H9 (cell line): ENCODE results near the gene ERAP2. TPM values are rescaled to one million over a fixed set of nuclear protein-coding genes. Genes with fewer than 3 reads are reported as not detected.

ENCODE experiments used
- DNase-seq: peaks from one replicate; pipeline ENCODE4 v3.0.0-alpha.2; 2017
- H2AFZ ChIP-seq: one replicate; pipeline ENCODE4 v1.6.1; 2013; ENCODE audit warnings: mild to moderate bottlenecking, low read length, control low read depth, moderate library complexity
- H2AK5ac ChIP-seq: 2 replicates; pipeline ENCODE4 v1.6.1; 2013; ENCODE audit warnings: low read length, control low read depth, mixed read lengths; ENCODE audit not compliant: insufficient read length
- H2BK120ac ChIP-seq: one replicate; pipeline ENCODE4 v1.6.1; 2013; ENCODE audit warnings: low read depth, mild to moderate bottlenecking, low read length, control low read depth, inconsistent platforms; ENCODE audit not compliant: poor library complexity, severe bottlenecking
- H2BK12ac ChIP-seq: 2 replicates; pipeline ENCODE4 v1.6.1; 2013; ENCODE audit warnings: low read length, control low read depth, mixed read lengths, low read depth; ENCODE audit not compliant: insufficient read length
- H2BK15ac ChIP-seq: 2 replicates; pipeline ENCODE4 v1.6.1; 2013; ENCODE audit warnings: low read depth, low read length, control low read depth
- H2BK20ac ChIP-seq: one replicate; pipeline ENCODE4 v1.6.1; 2013; ENCODE audit warnings: low read depth, mild to moderate bottlenecking, low read length, control low read depth, inconsistent platforms; ENCODE audit not compliant: poor library complexity, severe bottlenecking
- H2BK5ac ChIP-seq: 2 replicates; pipeline ENCODE4 v1.6.1; 2013; ENCODE audit warnings: low read length, control low read depth, mixed read lengths; ENCODE audit not compliant: insufficient read length
- H3K14ac ChIP-seq: 2 replicates; pipeline ENCODE4 v1.6.1; 2013; ENCODE audit warnings: low read length, control low read depth; ENCODE audit not compliant: insufficient read depth
- H3K18ac ChIP-seq: 2 replicates; pipeline ENCODE4 v1.6.1; 2013; ENCODE audit warnings: low read depth, mild to moderate bottlenecking, mixed read lengths, low read length, control low read depth; ENCODE audit not compliant: insufficient read length
- H3K23ac ChIP-seq: 2 replicates; pipeline ENCODE4 v1.6.1; 2013; ENCODE audit warnings: low read length, control low read depth, mixed read lengths, low read depth; ENCODE audit not compliant: insufficient read length
- H3K23me2 ChIP-seq: 2 replicates; pipeline ENCODE4 v1.6.1; 2013; ENCODE audit warnings: low read depth, mild to moderate bottlenecking, mixed read lengths, low read length, control low read depth; ENCODE audit not compliant: insufficient read length, poor library complexity, severe bottlenecking
- H3K27ac ChIP-seq: 2 replicates; pipeline ENCODE4 v1.5.1; 2013; ENCODE audit warnings: low read length, control low read depth, mixed read lengths, low read depth; ENCODE audit not compliant: insufficient read length
- H3K27me3 ChIP-seq: 2 replicates; pipeline ENCODE4 v1.6.1; 2013; ENCODE audit warnings: low read length, control low read depth, inconsistent platforms; ENCODE audit not compliant: insufficient read depth
- H3K4ac ChIP-seq: 2 replicates; pipeline ENCODE4 v1.6.1; 2013; ENCODE audit warnings: low read depth, mild to moderate bottlenecking, control low read depth, inconsistent platforms, low read length, moderate library complexity
- H3K4me1 ChIP-seq: 2 replicates; pipeline ENCODE4 v1.6.1; 2013; ENCODE audit warnings: low read length, control low read depth, inconsistent platforms; ENCODE audit not compliant: insufficient read depth
- H3K4me2 ChIP-seq: 2 replicates; pipeline ENCODE4 v1.6.1; 2013; ENCODE audit warnings: low read length, control low read depth, mixed read lengths; ENCODE audit not compliant: insufficient read length, insufficient read depth
- H3K56ac ChIP-seq: 2 replicates; pipeline ENCODE4 v1.6.1; 2013; ENCODE audit warnings: low read depth, mild to moderate bottlenecking, mixed read lengths, low read length, control low read depth; ENCODE audit not compliant: insufficient read length
- H3K79me1 ChIP-seq: 2 replicates; pipeline ENCODE4 v1.6.1; 2013; ENCODE audit warnings: low read depth, mild to moderate bottlenecking, moderate library complexity, low read length, control low read depth, inconsistent platforms; ENCODE audit not compliant: insufficient read depth, poor library complexity, severe bottlenecking
- H3K79me2 ChIP-seq: 2 replicates; pipeline ENCODE4 v1.6.1; 2013; ENCODE audit warnings: low read length, control low read depth, inconsistent platforms; ENCODE audit not compliant: insufficient read depth
- H3K9ac ChIP-seq: 2 replicates; pipeline ENCODE4 v1.6.1; 2013; ENCODE audit warnings: low read length, control low read depth, mixed read lengths; ENCODE audit not compliant: insufficient read length; ENCODE audit errors: extremely low read depth
- H3K9me3 ChIP-seq: one replicate; pipeline ENCODE4 v1.6.1; 2013; ENCODE audit warnings: low read depth, low read length, inconsistent platforms; ENCODE audit not compliant: control insufficient read depth
- H3T11ph ChIP-seq: one replicate; pipeline ENCODE4 v1.6.1; 2013; ENCODE audit warnings: mild to moderate bottlenecking, low read length, control low read depth, inconsistent platforms
- H4K20me1 ChIP-seq: one replicate; pipeline ENCODE4 v1.6.1; 2013; ENCODE audit not compliant: control insufficient read depth, insufficient read length, insufficient read depth
- H4K5ac ChIP-seq: 2 replicates; pipeline ENCODE4 v1.6.1; 2013; ENCODE audit warnings: low read depth, mild to moderate bottlenecking, mixed read lengths, low read length, control low read depth; ENCODE audit not compliant: insufficient read length
- H4K8ac ChIP-seq: replicated peaks from 2 replicates; pipeline ENCODE4 v1.6.1; 2013; ENCODE audit warnings: low read length, control low read depth, mixed read lengths, low read depth; ENCODE audit not compliant: insufficient read length
- H4K91ac ChIP-seq: 2 replicates; pipeline ENCODE4 v1.6.1; 2013; ENCODE audit warnings: low read depth, mild to moderate bottlenecking, moderate library complexity, mixed read lengths, low read length, control low read depth; ENCODE audit not compliant: insufficient read length
- H3K27ac Mint-ChIP-seq, 3 experiments: 2 replicates in 2 of 3; 3 replicates in 1 of 3; pipeline ENCODE4 v1.8.0; 2020 to 2021; ENCODE audit warnings: mixed read lengths in 3 of 3, mild to moderate bottlenecking in 1 of 3, moderate library complexity in 1 of 3
- H3K27me3 Mint-ChIP-seq: 2 replicates; pipeline ENCODE4 v1.8.0; 2021; ENCODE audit warnings: low read depth, mild to moderate bottlenecking, moderate library complexity, mixed read lengths
- H3K36me3 Mint-ChIP-seq, 3 experiments: 2 replicates in 2 of 3; 3 replicates in 1 of 3; pipeline ENCODE4 v1.8.0; 2020 to 2021; ENCODE audit warnings: low read depth in 3 of 3, mixed read lengths in 3 of 3; ENCODE audit not compliant: insufficient read depth in 1 of 3
- H3K4me1 Mint-ChIP-seq, 2 experiments: 2 replicates each; pipeline ENCODE4 v1.8.0; 2020; ENCODE audit warnings: mixed read lengths in 2 of 2
- H3K4me3 Mint-ChIP-seq, 2 experiments: 2 replicates in 1 of 2; 3 replicates in 1 of 2; pipeline ENCODE4 v1.8.0; 2020 to 2021; ENCODE audit warnings: mild to moderate bottlenecking in 2 of 2, mixed read lengths in 2 of 2, moderate library complexity in 1 of 2
- H3K9me3 Mint-ChIP-seq, 2 experiments: 2 replicates in 1 of 2; 3 replicates in 1 of 2; pipeline ENCODE4 v1.8.0; 2020; ENCODE audit warnings: mild to moderate bottlenecking in 2 of 2, mixed read lengths in 2 of 2, moderate library complexity in 1 of 2
- WGBS: extraction: QIAGEN DNeasy Blood & Tissue Kit; methylation state at CpG from one replicate; pipeline ENCODE4 v1.1.7; 2013; ENCODE audit warnings: missing lambda C conversion rate, low lambda C conversion rate, mixed read lengths; ENCODE audit not compliant: insufficient read length; ENCODE audit errors: extremely low coverage; 5-methylcytosine and 5-hydroxymethylcytosine counted together
- total RNA-seq: library from RNA; stranded (reverse); gene quantifications from 2 replicates; pipeline ENCODE4 v1.2.1, GENCODE V29; 2021
- TF ChIP-seq, protein P1 (sequence below): fragments of 200-600 bp; sonication (generic); conservative IDR thresholded peaks from 3 replicates; pipeline ENCODE4 v1.8.0; 2021; ENCODE audit warnings: antibody characterized with exemption, mild to moderate bottlenecking

Gene ERAP2
- total RNA-seq, 1 experiment from 2014 or later: 0.09 TPM

DNA sequence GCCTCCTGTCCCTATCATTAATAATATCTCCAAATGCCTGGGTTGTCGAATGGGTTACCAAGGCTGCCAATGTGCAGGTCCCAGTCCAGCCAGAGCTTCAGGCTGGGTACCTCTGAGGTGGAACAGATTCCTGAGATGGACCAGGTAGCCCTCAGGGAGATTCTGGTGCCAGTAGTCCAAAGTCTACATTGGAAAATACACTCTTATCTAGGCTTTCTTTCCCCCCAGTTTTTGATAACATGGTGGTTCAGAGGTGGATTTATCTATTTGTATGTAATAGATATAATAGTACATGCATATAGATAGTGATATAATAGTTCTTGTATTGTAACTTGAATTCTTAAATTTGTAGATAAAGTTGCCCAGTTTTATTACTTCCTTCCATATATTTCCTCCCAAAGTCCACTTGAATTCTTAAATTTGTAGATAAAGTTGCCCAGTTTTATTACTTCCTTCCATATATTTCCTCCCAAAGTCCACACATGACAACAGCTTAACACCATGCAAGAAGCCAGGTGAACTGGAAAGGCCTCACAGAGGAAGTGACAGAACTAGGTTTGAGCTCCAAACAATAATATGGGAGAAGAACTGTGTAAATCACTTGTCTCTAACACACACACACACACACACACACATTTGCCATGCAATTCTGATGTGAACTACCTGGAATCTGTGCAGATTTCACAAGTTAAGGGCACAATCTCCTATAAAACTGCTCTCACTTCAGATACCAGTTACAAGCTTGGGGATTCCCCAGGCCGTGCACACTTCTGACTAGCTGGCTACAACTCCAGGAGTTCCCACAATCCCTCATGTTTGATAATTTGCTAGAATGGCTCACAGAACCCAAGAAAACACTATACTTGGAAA is 37.9 kb upstream of the ERAP2 start:
- no peaks in the 10 kb centered on the region for H3K9me3 ChIP-seq
- TF ChIP-seq, protein P1, sequence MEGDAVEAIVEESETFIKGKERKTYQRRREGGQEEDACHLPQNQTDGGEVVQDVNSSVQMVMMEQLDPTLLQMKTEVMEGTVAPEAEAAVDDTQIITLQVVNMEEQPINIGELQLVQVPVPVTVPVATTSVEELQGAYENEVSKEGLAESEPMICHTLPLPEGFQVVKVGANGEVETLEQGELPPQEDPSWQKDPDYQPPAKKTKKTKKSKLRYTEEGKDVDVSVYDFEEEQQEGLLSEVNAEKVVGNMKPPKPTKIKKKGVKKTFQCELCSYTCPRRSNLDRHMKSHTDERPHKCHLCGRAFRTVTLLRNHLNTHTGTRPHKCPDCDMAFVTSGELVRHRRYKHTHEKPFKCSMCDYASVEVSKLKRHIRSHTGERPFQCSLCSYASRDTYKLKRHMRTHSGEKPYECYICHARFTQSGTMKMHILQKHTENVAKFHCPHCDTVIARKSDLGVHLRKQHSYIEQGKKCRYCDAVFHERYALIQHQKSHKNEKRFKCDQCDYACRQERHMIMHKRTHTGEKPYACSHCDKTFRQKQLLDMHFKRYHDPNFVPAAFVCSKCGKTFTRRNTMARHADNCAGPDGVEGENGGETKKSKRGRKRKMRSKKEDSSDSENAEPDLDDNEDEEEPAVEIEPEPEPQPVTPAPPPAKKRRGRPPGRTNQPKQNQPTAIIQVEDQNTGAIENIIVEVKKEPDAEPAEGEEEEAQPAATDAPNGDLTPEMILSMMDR: no peak
- no peak overlapping the region for H4K91ac ChIP-seq
- no peaks in the 10 kb centered on the region for H3K4me1 ChIP-seq
- Mint-ChIP-seq H3K27ac (no peak overlapping the region; a peak in 1 of 7 replicates), H3K4me3 (no peak overlapping the region), H3K4me1 (peaks cover 0 to 7% of the 10 kb centered on the region in 2 experiments; a peak in 2 of 4 replicates), H3K27me3 (no peaks in the 10 kb centered on the region), H3K36me3 (no peaks in the 10 kb centered on the region), H3K9me3 (no peaks in the 10 kb centered on the region; a peak in 1 of 5 replicates)
- H3K9ac ChIP-seq: no peak overlapping the region
- no peak overlapping the region for H2BK15ac ChIP-seq
- H3K4me2 ChIP-seq: no peak overlapping the region
- DNase-seq: no peak
- no CpG with 5 or more reads among the region's 2 CpGs for WGBS
- no peaks in the 10 kb centered on the region for H3K23me2 ChIP-seq
- H3K27me3 ChIP-seq: no peaks in the 10 kb centered on the region
- H3K4ac ChIP-seq: no peak overlapping the region
- no peak overlapping the region for H4K8ac ChIP-seq
- H3K18ac ChIP-seq: no peak overlapping the region
- no peaks in the 10 kb centered on the region for H3K79me2 ChIP-seq
- H2AFZ ChIP-seq: no peak overlapping the region
- no peak overlapping the region for H2AK5ac ChIP-seq
- no peak overlapping the region for H3K23ac ChIP-seq
- no peak overlapping the region for H3T11ph ChIP-seq
- no peaks in the 10 kb centered on the region for H3K79me1 ChIP-seq
- H2BK120ac ChIP-seq: no peak overlapping the region
- no peak overlapping the region for H3K27ac ChIP-seq
- H4K5ac ChIP-seq: no peak overlapping the region
- no peak overlapping the region for H3K56ac ChIP-seq
- no peak overlapping the region for H3K14ac ChIP-seq
- no peak overlapping the region for H2BK12ac ChIP-seq
- no peaks in the 10 kb centered on the region for H4K20me1 ChIP-seq
- H2BK5ac ChIP-seq: no peak overlapping the region
- H2BK20ac ChIP-seq: no peak overlapping the region
